Endodermal cell (in vitro differentiated cells): ENCODE measurements around the gene ADORA2A. TPM values are rescaled to one million over a fixed set of nuclear protein-coding genes. Genes with fewer than 3 reads are reported as not detected.
A peak's percentile ranks its signal among the peaks of the same experiment; 100 is the strongest.

Experiments used
- DNase-seq: peaks from one replicate; pipeline ENCODE4 v3.0.0-alpha.2; 2017
- H3K27ac ChIP-seq: 2 replicates; pipeline ENCODE4 v1.5.1; 2013; ENCODE audit warnings: mild to moderate bottlenecking, low read depth, low read length, moderate library complexity
- H3K27me3 ChIP-seq: 2 replicates; pipeline ENCODE4 v1.6.1; 2013; ENCODE audit warnings: mild to moderate bottlenecking, low read length, moderate library complexity; ENCODE audit not compliant: insufficient read depth, control insufficient read depth, poor library complexity, severe bottlenecking
- H3K36me3 ChIP-seq: 2 replicates; pipeline ENCODE4 v1.7.0; 2013; ENCODE audit warnings: mild to moderate bottlenecking, low read length, moderate library complexity; ENCODE audit not compliant: control insufficient read depth, insufficient read depth
- H3K4me1 ChIP-seq: one replicate; pipeline ENCODE4 v1.7.0; 2013; ENCODE audit warnings: low read length; ENCODE audit not compliant: control insufficient read depth, insufficient read depth
- H3K4me3 ChIP-seq: 2 replicates; pipeline ENCODE4 v1.5.1; 2013; ENCODE audit warnings: mild to moderate bottlenecking, low read length, moderate library complexity
- H3K9ac ChIP-seq: 2 replicates; pipeline ENCODE4 v1.6.1; 2013; ENCODE audit warnings: mild to moderate bottlenecking, low read length, moderate library complexity; ENCODE audit not compliant: poor library complexity, severe bottlenecking; ENCODE audit errors: extremely low read depth
- H3K9me3 ChIP-seq: 2 replicates; pipeline ENCODE4 v1.6.1; 2013; ENCODE audit warnings: mild to moderate bottlenecking, low read length, moderate library complexity; ENCODE audit not compliant: control insufficient read depth
- H3K27ac Mint-ChIP-seq: 2 replicates; pipeline ENCODE4 v1.8.0; 2020; ENCODE audit warnings: mixed read lengths
- H3K27me3 Mint-ChIP-seq: 2 replicates; pipeline ENCODE4 v1.8.0; 2021; ENCODE audit warnings: mild to moderate bottlenecking, mixed read lengths; ENCODE audit not compliant: insufficient read depth
- H3K36me3 Mint-ChIP-seq: 2 replicates; pipeline ENCODE4 v1.8.0; 2020; ENCODE audit warnings: low read depth, mixed read lengths
- H3K4me1 Mint-ChIP-seq: 2 replicates; pipeline ENCODE4 v1.8.0; 2020; ENCODE audit warnings: mixed read lengths
- H3K4me3 Mint-ChIP-seq: 2 replicates; pipeline ENCODE4 v1.8.0; 2020; ENCODE audit warnings: mild to moderate bottlenecking, moderate library complexity, mixed read lengths
- H3K9me3 Mint-ChIP-seq: 2 replicates; pipeline ENCODE4 v1.8.0; 2020; ENCODE audit warnings: mild to moderate bottlenecking, mixed read lengths
- WGBS, 2 experiments: methylation state at CpG; one replicate each; pipeline versions ENCODE4 v1.1.5 to v1.1.7; 2013; ENCODE audit warnings: missing lambda C conversion rate in 2 of 2, mixed read lengths in 1 of 2; ENCODE audit not compliant: insufficient coverage in 1 of 2, insufficient read length in 1 of 2; 5-methylcytosine and 5-hydroxymethylcytosine counted together
- total RNA-seq, 2 donors: library from RNA; stranded (reverse); fragmentation: NEBNext Ultra II Directional in 1 of 2; extraction: Animal tissue kit (Norgen Biotek cat#: 25700) in 1 of 2; gene quantifications; 2 replicates in 1 of 2; 3 replicates in 1 of 2; pipeline ENCODE4 v1.2.1, GENCODE V29; 2021
- TF ChIP-seq, protein P1 (sequence below): fragments of 200-600 bp; sonication (generic); conservative IDR thresholded peaks from 2 replicates; pipeline ENCODE4 v1.5.0; 2021; ENCODE audit warnings: antibody characterized with exemption, mild to moderate bottlenecking

ADORA2A gene
- total RNA-seq, 2 donors from 2014 or later: 4.1 to 4.7 TPM

DNA sequence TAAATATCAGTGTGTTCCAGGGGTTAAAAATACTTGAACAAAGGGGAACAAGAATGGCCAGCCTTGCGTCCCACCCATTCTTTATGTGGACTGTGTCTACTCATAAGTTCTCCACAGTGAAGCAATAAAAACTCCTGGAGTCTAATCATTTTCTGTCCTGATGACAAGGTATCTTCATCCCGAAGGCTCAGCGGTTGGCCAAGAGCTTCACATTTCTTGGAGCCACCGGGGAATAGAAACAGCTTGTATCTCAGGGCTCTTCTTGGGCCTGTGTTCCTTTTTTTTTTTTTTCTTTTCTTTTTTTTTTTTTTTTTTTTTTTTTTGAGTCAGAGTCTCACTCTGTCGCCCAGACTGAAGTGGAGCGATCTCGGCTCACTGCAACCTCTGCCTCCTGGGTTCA, 36.8 kb upstream of the ADORA2A start:
- WGBS, 2 experiments: 90 to 96% methylated on average over 4 to 7 of the region's 7 CpGs
- H3K27ac Mint-ChIP-seq: no peak overlapping the region
- TF ChIP-seq, protein P1, sequence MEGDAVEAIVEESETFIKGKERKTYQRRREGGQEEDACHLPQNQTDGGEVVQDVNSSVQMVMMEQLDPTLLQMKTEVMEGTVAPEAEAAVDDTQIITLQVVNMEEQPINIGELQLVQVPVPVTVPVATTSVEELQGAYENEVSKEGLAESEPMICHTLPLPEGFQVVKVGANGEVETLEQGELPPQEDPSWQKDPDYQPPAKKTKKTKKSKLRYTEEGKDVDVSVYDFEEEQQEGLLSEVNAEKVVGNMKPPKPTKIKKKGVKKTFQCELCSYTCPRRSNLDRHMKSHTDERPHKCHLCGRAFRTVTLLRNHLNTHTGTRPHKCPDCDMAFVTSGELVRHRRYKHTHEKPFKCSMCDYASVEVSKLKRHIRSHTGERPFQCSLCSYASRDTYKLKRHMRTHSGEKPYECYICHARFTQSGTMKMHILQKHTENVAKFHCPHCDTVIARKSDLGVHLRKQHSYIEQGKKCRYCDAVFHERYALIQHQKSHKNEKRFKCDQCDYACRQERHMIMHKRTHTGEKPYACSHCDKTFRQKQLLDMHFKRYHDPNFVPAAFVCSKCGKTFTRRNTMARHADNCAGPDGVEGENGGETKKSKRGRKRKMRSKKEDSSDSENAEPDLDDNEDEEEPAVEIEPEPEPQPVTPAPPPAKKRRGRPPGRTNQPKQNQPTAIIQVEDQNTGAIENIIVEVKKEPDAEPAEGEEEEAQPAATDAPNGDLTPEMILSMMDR: no peak
- no peaks in the 10 kb centered on the region for H3K4me1 Mint-ChIP-seq
- H3K36me3 ChIP-seq: peaks cover 36% of the 10 kb centered on the region
- no peaks in the 10 kb centered on the region for H3K4me1 ChIP-seq
- H3K4me3 ChIP-seq: no peak overlapping the region
- no peaks in the 10 kb centered on the region for H3K27me3 Mint-ChIP-seq
- no peak overlapping the region for H3K4me3 Mint-ChIP-seq
- peaks cover 21% of the 10 kb centered on the region for H3K36me3 Mint-ChIP-seq
- H3K27ac ChIP-seq: no peak overlapping the region
- no peaks in the 10 kb centered on the region for H3K27me3 ChIP-seq
- H3K9me3 Mint-ChIP-seq: peaks cover 3% of the 10 kb centered on the region
- H3K9me3 ChIP-seq: peaks cover 2% of the 10 kb centered on the region
- no peak overlapping the region for H3K9ac ChIP-seq
- no peak for DNase-seq

DNA sequence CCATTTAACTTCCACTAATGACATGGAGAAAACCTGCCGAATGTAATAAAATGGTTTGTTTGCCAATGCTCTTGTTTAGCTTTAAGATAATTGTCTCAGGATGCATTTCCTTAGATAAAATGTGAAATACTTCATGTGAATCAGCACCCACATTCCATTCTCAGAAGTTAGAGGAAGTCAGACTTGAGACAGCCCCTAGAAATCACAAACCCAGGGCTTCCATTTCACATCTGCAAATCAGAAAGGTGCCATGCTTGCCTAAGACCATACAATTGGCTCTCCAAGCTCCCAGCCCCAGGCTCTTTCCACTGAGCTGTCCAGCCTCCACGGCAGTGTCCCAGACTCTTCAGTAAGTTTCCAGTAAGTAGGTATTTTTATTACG, 35.6 kb upstream of the ADORA2A start:
- WGBS, 2 experiments: 94 to 96% methylated on average over 2 to 3 of the region's 3 CpGs
- Histone ChIP-seq H3K9me3 (no peaks in the 10 kb centered on the region), H3K36me3 (peaks cover 42% of the 10 kb centered on the region), H3K27ac (peak overlapping the region; percentile 28), H3K9ac (no peak overlapping the region), H3K27me3 (no peaks in the 10 kb centered on the region), H3K4me3 (no peak overlapping the region), H3K4me1 (no peaks in the 10 kb centered on the region)
- DNase-seq: no peak
- TF ChIP-seq, protein P1: no peak
- no peaks in the 10 kb centered on the region for H3K27me3 Mint-ChIP-seq
- H3K9me3 Mint-ChIP-seq: no peaks in the 10 kb centered on the region
- peaks cover 25% of the 10 kb centered on the region for H3K36me3 Mint-ChIP-seq
- H3K4me1 Mint-ChIP-seq: no peaks in the 10 kb centered on the region
- H3K27ac Mint-ChIP-seq: peak overlapping the region; percentile 48
- H3K4me3 Mint-ChIP-seq: no peak overlapping the region

DNA sequence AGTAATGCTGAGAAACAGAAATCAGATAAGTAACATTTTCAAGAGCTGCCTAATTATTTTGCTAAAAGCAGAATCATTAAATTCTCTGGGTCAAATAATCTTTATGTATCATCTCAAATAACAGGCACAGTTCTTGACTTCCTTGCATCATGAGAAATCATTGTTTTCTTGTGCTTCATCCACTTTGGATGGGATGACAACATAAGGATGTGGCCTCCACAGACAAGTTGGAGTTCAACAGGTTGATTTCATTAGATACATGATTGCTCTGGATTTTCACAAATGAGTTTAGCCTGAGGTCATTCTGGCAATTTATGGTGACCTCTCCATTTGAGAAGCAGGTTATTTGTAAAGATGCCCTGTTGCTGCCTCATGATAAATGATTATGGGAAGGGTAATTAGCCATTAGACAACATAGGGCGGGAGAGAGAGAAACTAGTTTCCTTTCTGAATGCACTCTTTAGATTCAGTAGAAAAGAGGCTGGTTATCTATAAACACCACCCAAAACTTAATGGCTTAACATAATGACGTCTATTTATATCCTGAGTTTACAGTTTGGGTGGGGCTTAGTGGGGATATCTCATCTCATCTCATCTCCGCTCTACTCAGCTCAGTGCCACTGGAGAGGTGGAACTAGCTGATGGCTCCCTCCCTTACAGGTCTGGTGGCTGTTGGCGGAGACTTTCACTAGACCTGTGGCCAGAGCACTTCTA, 35.0 kb upstream of the ADORA2A start:
- Mint-ChIP-seq H3K27me3 (no peaks in the 10 kb centered on the region), H3K9me3 (no peaks in the 10 kb centered on the region), H3K27ac (no peak overlapping the region), H3K36me3 (peaks cover 25% of the 10 kb centered on the region), H3K4me3 (no peak overlapping the region), H3K4me1 (no peaks in the 10 kb centered on the region)
- TF ChIP-seq, protein P1: no peak
- peaks cover 42% of the 10 kb centered on the region for H3K36me3 ChIP-seq
- H3K27me3 ChIP-seq: no peaks in the 10 kb centered on the region
- WGBS, 2 experiments: 94 to 95% methylated on average over 3 to 4 of the region's 4 CpGs
- H3K27ac ChIP-seq: no peak overlapping the region
- no peak for DNase-seq
- no peaks in the 10 kb centered on the region for H3K4me1 ChIP-seq
- no peak overlapping the region for H3K4me3 ChIP-seq
- no peak overlapping the region for H3K9ac ChIP-seq
- H3K9me3 ChIP-seq: no peaks in the 10 kb centered on the region
